Stimulated activated CD4-positive, alpha-beta T cell treated with anti-CD3 and anti-CD28 coated beads, TNF-alpha, amount 100 ng/mL, for 48 hours (primary cell): Measurements from ENCODE around the gene GLCCI1.
"Not testable (repeated sequence)": the region's sequence is repeated elsewhere in the genome, so short reads cannot be mapped to it uniquely, and the experiment has no call there.

Experiments
- DNase-seq, 3 donors: peaks; one replicate each; pipeline ENCODE4 v3.0.0-alpha.2; 2020; ENCODE audit warnings: low read depth in 3 of 3

Gene GLCCI1

GRCh38 chr7:8094164-8095140 is 125.9 kb downstream of the GLCCI1 start:
- DNase-seq: no peak

DNA sequence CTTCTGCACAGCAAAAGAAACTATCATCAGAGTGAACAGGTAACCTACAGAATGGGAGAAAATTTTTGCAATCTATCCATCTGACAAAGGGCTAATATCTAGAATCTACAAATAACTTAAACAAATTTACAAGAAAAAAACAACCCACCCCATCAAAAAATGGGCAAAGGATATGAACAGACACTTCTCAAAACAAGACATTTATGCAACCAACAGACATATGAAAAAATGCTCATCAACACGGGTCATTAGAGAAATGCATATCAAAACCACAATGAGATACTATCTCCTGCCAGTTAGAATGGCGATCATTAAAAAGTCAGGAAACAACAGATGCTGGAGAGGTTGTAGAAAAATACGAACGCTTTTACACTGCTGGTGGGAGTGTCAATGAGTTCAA is 132.7 kb downstream of the GLCCI1 start:
- DNase-seq: not testable (repeated sequence)

DNA sequence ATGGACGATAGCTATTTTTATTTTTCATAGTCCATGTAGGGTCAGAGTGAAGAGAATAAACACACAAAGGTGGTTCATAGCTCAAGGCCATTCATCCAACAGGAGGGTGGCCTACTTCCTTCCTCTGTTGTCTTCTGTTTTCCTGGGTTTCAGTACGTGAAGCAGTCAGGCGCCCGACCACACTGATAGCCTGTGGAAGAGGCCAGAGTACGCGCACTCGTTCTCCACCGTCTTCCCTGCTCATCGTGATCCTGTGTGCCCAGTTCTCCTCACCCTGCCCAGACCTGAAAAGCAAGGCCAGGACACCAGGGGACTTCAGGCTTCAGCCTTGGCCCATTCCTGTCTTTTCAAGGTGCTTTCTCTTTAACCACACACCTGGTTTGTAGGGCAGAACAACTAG is 134.7 kb downstream of the GLCCI1 start:
- no peak for DNase-seq

GRCh38 chr7:8105449-8106095 is 137.0 kb downstream of the GLCCI1 start:
- DNase-seq: no peak

- no peak for DNase-seq
Observed at GRCh38 chr7:8109196-8110022, 140.8 kb downstream of the GLCCI1 start.

DNA sequence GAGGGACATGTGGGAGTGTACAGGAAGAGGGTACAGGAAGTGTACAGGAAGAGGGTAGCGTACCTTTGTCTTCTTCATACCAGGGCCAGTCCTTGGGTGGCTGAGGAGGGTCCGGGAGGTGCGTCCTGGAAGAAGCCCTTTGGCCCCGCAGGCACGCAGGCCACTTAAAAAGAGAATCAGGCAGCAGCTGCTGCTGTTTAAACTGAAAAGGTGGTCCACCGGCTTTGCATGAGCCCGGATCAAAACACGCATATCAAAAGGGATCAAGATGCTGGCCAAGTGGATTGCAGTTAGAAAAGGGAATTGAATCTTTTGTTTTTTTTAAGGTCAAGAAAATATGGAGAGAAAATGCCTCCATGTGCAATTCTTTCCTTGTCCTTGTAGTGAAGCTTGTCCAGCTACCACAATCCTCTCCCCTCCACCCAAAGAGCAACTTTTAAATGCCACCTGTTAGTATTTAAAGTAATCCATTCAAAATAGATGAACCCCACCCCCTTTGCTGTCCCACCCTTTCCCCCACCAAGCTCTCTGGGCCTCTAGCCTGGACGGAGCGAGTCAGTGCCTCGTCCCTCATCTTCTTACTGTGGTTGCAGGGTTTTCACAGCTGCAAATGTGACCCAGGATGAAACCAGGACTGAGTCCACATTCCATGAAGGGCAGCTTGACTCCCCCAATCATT is 142.8 kb downstream of the GLCCI1 start:
- no peak for DNase-seq

GRCh38 chr7:8112685-8113084 is 144.1 kb downstream of the GLCCI1 start:
- no peak for DNase-seq

- DNase-seq: no peak
Observed at GRCh38 chr7:8113184-8113583, 144.6 kb downstream of the GLCCI1 start.

- no peak for DNase-seq
Observed at GRCh38 chr7:8114175-8114574, 145.6 kb downstream of the GLCCI1 start.

GRCh38 chr7:8115547-8116402 is 147.2 kb downstream of the GLCCI1 start:
- no peak for DNase-seq

DNA sequence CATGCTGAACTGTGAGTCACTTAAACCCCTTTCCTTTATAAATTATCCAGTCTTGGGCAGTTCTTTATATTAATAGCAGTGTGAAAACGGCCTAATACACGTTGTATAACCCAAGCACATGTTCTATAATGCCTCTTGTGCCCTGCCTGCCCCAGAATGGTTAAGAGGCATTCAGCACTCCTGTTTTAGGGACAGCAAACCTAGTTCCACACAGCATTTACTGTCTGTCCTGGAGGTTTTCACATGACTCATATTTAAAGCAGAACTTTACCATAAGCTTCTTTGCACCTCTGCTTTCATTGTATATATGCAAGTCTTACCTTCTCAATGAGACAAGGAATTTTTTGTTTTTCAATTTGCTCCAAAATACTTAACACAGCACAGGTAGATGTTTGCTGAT is 148.6 kb downstream of the GLCCI1 start:
- DNase-seq: no peak

DNA sequence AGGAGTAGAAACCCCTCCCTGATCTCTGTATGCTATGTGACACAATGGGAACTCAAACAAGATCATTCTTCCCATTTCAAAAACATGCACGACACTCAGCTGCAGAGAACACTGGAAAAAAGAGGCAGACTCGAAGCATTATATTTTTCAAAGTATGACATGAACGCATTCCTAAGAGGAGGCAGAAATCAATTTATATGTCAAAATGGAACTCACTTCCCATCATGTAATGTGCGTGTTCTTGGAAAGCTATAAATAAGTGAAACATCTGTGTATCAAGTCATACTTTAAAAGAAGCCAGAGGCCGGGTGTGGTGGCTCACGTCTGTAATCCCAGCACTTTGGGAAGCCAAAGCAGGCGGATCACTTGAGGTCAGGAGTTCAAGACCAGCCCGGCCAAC is 150.7 kb downstream of the GLCCI1 start:
- no peak for DNase-seq

GRCh38 chr7:8120390-8121058 is 151.9 kb downstream of the GLCCI1 start:
- DNase-seq: no peak

- no peak for DNase-seq
Observed at GRCh38 chr7:8121243-8121642, 152.6 kb downstream of the GLCCI1 start.

GRCh38 chr7:8125680-8126444 is 157.3 kb downstream of the GLCCI1 start:
- DNase-seq: peak; percentile 53 to 78 (median 65)

GRCh38 chr7:8126601-8127167 is 158.1 kb downstream of the GLCCI1 start:
- no peak for DNase-seq

- DNase-seq: no peak
Observed at GRCh38 chr7:8128449-8129317, 160.1 kb downstream of the GLCCI1 start.

DNA sequence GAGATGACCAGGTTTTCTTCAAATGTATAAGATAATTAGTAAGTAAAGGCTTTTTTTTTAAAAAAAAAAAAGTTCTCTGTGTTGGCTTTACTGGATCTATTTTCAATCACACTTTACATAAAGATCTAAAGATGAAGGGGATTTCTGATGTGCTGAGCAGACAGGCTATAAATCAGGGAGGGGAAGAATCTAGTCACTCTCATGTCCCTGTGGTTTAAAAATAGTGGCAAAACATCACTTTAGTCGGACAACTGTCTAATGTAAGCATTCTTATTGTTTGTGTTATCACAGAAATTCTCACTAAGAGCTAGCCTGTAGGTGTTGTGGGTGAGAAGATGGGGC is 160.7 kb downstream of the GLCCI1 start:
- no peak for DNase-seq
